HEK293 (cell line): Measurements from ENCODE around the gene PNISR.

Experiments
- CTCF ChIA-PET: fragments of 350-600 bp; formaldehyde crosslinking; extraction: SDS; loops from one replicate; lab custom pipeline; 2021; ENCODE audit warnings: antibody characterized with exemption; lab: Yijun Ruan, JAX
- POLR2A ChIA-PET: fragments of 300-600 bp; formaldehyde crosslinking; extraction: SDS; loops from one replicate; lab custom pipeline; 2020; ENCODE audit warnings: antibody characterized with exemption, inconsistent platforms; lab: Yijun Ruan, JAX
- H3K27ac ChIP-seq: fragments of 200-500 bp; sonication (Bioruptor generic); 2 replicates; pipeline ENCODE4 v1.5.1; 2014; ENCODE audit warnings: low read depth, low read length, control low read depth, inconsistent platforms; ENCODE audit errors: extremely low read depth
- H3K36me3 ChIP-seq, 2 experiments: fragments of 200-500 bp in 1 of 2; sonication (Bioruptor generic) in 1 of 2; 1 replicate in 1 of 2; 2 replicates in 1 of 2; pipeline ENCODE4 v1.5.1; 2014 to 2017; ENCODE audit warnings: inconsistent platforms in 2 of 2, low read length in 2 of 2; ENCODE audit not compliant: control insufficient read depth in 2 of 2, insufficient read depth in 1 of 2
- H3K4me1 ChIP-seq: fragments of 200-500 bp; sonication (Bioruptor generic); 2 replicates; pipeline ENCODE4 v1.5.1; 2014; ENCODE audit warnings: mild to moderate bottlenecking, low read length, inconsistent platforms; ENCODE audit not compliant: control insufficient read depth, insufficient read depth
- H3K4me3 ChIP-seq: 2 replicates; pipeline ENCODE4 v1.5.1; 2011; ENCODE audit warnings: low read depth, mild to moderate bottlenecking, control low read depth, low read length, moderate library complexity
- H3K9me3 ChIP-seq: fragments of 200-500 bp; sonication (Bioruptor generic); 2 replicates; pipeline ENCODE4 v1.5.1; 2014; ENCODE audit warnings: low read depth, low read length, inconsistent platforms; ENCODE audit not compliant: control insufficient read depth, insufficient read depth
- BCL11A ChIP-seq: fragments of 450-650 bp; formaldehyde crosslinking; IDR thresholded peaks from 2 replicates; pipeline ENCODE4 v1.5.1; 2016; ENCODE audit warnings: low read depth, missing biosample characterization, missing genetic modification characterization
- BCL6B ChIP-seq: fragments of 450-650 bp; formaldehyde crosslinking; IDR thresholded peaks from 2 replicates; pipeline ENCODE4 v1.5.1; 2017; ENCODE audit warnings: missing biosample characterization, missing genetic modification characterization
- GLI2 ChIP-seq: fragments of 450-650 bp; formaldehyde crosslinking; IDR thresholded peaks from 2 replicates; pipeline ENCODE4; 2017; ENCODE audit warnings: missing biosample characterization, missing genetic modification characterization, low read depth, borderline replicate concordance
- HIC1 ChIP-seq: fragments of 450-650 bp; formaldehyde crosslinking; IDR thresholded peaks from 2 replicates; pipeline ENCODE4 v1.5.1; 2016; ENCODE audit warnings: missing biosample characterization, missing genetic modification characterization
- KLF10 ChIP-seq: fragments of 450-650 bp; IDR thresholded peaks from 2 replicates; pipeline ENCODE4 v1.5.1; 2018; ENCODE audit warnings: missing biosample characterization, mild to moderate bottlenecking, missing genetic modification characterization
- SCRT2 ChIP-seq: fragments of 450-650 bp; formaldehyde crosslinking; IDR thresholded peaks from 2 replicates; pipeline ENCODE4 v1.5.1; 2016; ENCODE audit warnings: missing biosample characterization, missing genetic modification characterization
- TRIM28 ChIP-seq: IDR thresholded peaks from 2 replicates; pipeline ENCODE4 v1.6.1; 2011; ENCODE audit warnings: low read length, control low read depth, borderline replicate concordance
- ZBTB11 ChIP-seq: fragments of 450-650 bp; formaldehyde crosslinking; conservative IDR thresholded peaks from 2 replicates; pipeline ENCODE4 v1.5.1; 2016; ENCODE audit warnings: low read depth, missing biosample characterization, missing genetic modification characterization
- ZFP69B ChIP-seq: fragments of 450-650 bp; formaldehyde crosslinking; IDR thresholded peaks from 2 replicates; pipeline ENCODE4 v1.5.1; 2016; ENCODE audit warnings: missing biosample characterization, missing genetic modification characterization
- ZNF121 ChIP-seq: fragments of 450-650 bp; formaldehyde crosslinking; IDR thresholded peaks from 2 replicates; pipeline ENCODE4 v1.5.1; 2016; ENCODE audit warnings: missing biosample characterization, missing genetic modification characterization
- ZNF311 ChIP-seq: fragments of 450-650 bp; formaldehyde crosslinking; IDR thresholded peaks from 2 replicates; pipeline ENCODE4 v1.5.1; 2017; ENCODE audit warnings: missing biosample characterization, missing genetic modification characterization, borderline replicate concordance
- ZNF335 ChIP-seq: fragments of 450-650 bp; formaldehyde crosslinking; conservative IDR thresholded peaks from 2 replicates; pipeline ENCODE4 v1.5.1; 2016; ENCODE audit warnings: missing biosample characterization, missing genetic modification characterization
- ZNF404 ChIP-seq: fragments of 450-650 bp; formaldehyde crosslinking; IDR thresholded peaks from 2 replicates; pipeline ENCODE4 v1.5.1; 2017; ENCODE audit warnings: missing biosample characterization, missing genetic modification characterization
- ZNF426 ChIP-seq: fragments of 450-650 bp; formaldehyde crosslinking; IDR thresholded peaks from 2 replicates; pipeline ENCODE4 v1.5.1; 2017; ENCODE audit warnings: missing biosample characterization, missing genetic modification characterization, mild to moderate bottlenecking, inconsistent platforms, moderate library complexity
- ZNF600 ChIP-seq: fragments of 450-650 bp; formaldehyde crosslinking; IDR thresholded peaks from 2 replicates; pipeline ENCODE4 v1.5.1; 2016; ENCODE audit warnings: missing biosample characterization, missing genetic modification characterization
- ZNF704 ChIP-seq: fragments of 450-650 bp; formaldehyde crosslinking; IDR thresholded peaks from 2 replicates; pipeline ENCODE4 v1.5.1; 2016; ENCODE audit warnings: missing biosample characterization, missing genetic modification characterization
- ZNF768 ChIP-seq: fragments of 450-650 bp; formaldehyde crosslinking; IDR thresholded peaks from 2 replicates; pipeline ENCODE4 v1.5.1; 2018; ENCODE audit warnings: missing biosample characterization, mild to moderate bottlenecking, missing genetic modification characterization
- ZNF785 ChIP-seq: fragments of 450-650 bp; formaldehyde crosslinking; IDR thresholded peaks from 2 replicates; pipeline ENCODE4 v1.5.1; 2016; ENCODE audit warnings: missing biosample characterization, missing genetic modification characterization
- ZNF830 ChIP-seq: fragments of 450-650 bp; IDR thresholded peaks from 2 replicates; pipeline ENCODE4 v1.5.0; 2018; ENCODE audit warnings: missing biosample characterization, missing genetic modification characterization, low read depth, mild to moderate bottlenecking, moderate library complexity

Gene PNISR

GRCh38 chr6:99369533-99369932 lies 55.6 kb downstream of the PNISR start:
- H3K27ac ChIP-seq = no peak overlapping the region
- H3K36me3 ChIP-seq = no peaks in the 10 kb centered on the region; a peak in 1 of 3 replicates
- H3K4me1 ChIP-seq = no peaks in the 10 kb centered on the region
- CTCF ChIA-PET = interaction anchor here (0.6 to 0.7 kb wide), 2 partner anchors 18 to 378 kb away, joined by 3 to 5 read pairs; no protein-coding TSS in a partner anchor
- no peak overlapping the region for H3K4me3 ChIP-seq
- TF ChIP-seq GLI2 (tag by site-specific recombination) (no peak), ZNF404 (tag by site-specific recombination) (no peak), ZNF768 (tag by site-specific recombination) (no peak), TRIM28 (no peak), ZNF600 (tag by site-specific recombination) (no peak), KLF10 (tag by site-specific recombination) (no peak), ZNF704 (tag by site-specific recombination) (no peak), ZFP69B (tag by site-specific recombination) (no peak), BCL11A (tag by site-specific recombination) (no peak), ZNF830 (no peak), BCL6B (tag by site-specific recombination) (no peak), ZBTB11 (tag by site-specific recombination) (no peak), SCRT2 (tag by site-specific recombination) (no peak), ZNF121 (tag by site-specific recombination) (no peak), ZNF785 (tag by site-specific recombination) (no peak), HIC1 (no peak), ZNF426 (no peak), ZNF311 (tag by site-specific recombination) (no peak)
- no peaks in the 10 kb centered on the region for H3K9me3 ChIP-seq
- POLR2A ChIA-PET = interaction anchor here (0.9 to 1.0 kb wide), 2 partner anchors 24 to 199 kb away, joined by 4 to 11 read pairs; partner anchors contain the start of gene COQ3

GRCh38 chr6:99366852-99367251 lies 58.3 kb downstream of the PNISR start:
- H3K36me3 ChIP-seq = no peaks in the 10 kb centered on the region; a peak in 1 of 3 replicates
- POLR2A ChIA-PET = interaction anchor here (1.2 kb wide), 1 partner anchor 17 kb away, joined by 3 read pairs; no protein-coding TSS in a partner anchor
- no peaks in the 10 kb centered on the region for H3K9me3 ChIP-seq
- no peak overlapping the region for H3K27ac ChIP-seq
- no peak overlapping the region for H3K4me3 ChIP-seq
- CTCF ChIA-PET = interaction anchor here (1.3 to 1.7 kb wide), 2 partner anchors 32 to 37 kb away, joined by 5 to 8 read pairs; no protein-coding TSS in a partner anchor
- TF ChIP-seq ZNF335 (tag by site-specific recombination) (no peak), SCRT2 (tag by site-specific recombination) (peak; percentile 1; the same call in 1 of the 2 replicates)
- no peaks in the 10 kb centered on the region for H3K4me1 ChIP-seq
